HCT116 (cell line): Measurements from ENCODE around the gene CHRD. TPM values are rescaled to one million over a fixed set of nuclear protein-coding genes. Genes with fewer than 3 reads are reported as not detected.

Experiments used
- ATAC-seq: fragments of 200-7000 bp; cut with Tn5 transposase; 2 replicates; pipeline ENCODE4 v1.9.1; 2020; ENCODE audit warnings: mild to moderate bottlenecking, moderate library complexity
- BruUV-seq: library from RNA; stranded (reverse); fragments of 400-500 nt; replicated peaks from 2 replicates; lab custom pipeline; 2021; lab: Mats Ljungman, UMichigan
- CTCF ChIA-PET: fragments of 300-600 bp; sonication (Branson Sonifier 250); formaldehyde crosslinking; loops from one replicate; lab custom pipeline; 2021; ENCODE audit warnings: antibody characterized with exemption; lab: Charles Lee
- POLR2A ChIA-PET: fragments of 300-600, 350-600 bp; sonication (Branson Sonifier 250); formaldehyde crosslinking; loops from one replicate; lab custom pipeline; 2021; ENCODE audit warnings: antibody characterized with exemption; lab: Charles Lee
- RAD21 ChIA-PET, 2 experiments: fragments of 300-600 bp; sonication (Branson Sonifier 250); formaldehyde crosslinking; loops; one replicate each; lab custom pipeline; 2023; ENCODE audit warnings: low total read pairs in 2 of 2; ENCODE audit not compliant: uncharacterized antibody in 2 of 2, unreplicated experiment in 2 of 2, low non-redundant PET in 1 of 2; lab: Charles Lee
- DNase-seq: peaks from one replicate; pipeline ENCODE4 v3.0.0-alpha.2; 2010; ENCODE audit warnings: low read depth, low spot score
- H2AFZ ChIP-seq: fragments of 200-600 bp; shearing (Covaris generic), sonication (generic); 2 replicates; pipeline ENCODE4 v1.6.1; 2017; ENCODE audit warnings: low read depth, mixed run types, mixed read lengths, antibody characterized with exemption, low read length; ENCODE audit not compliant: poor library complexity, severe bottlenecking
- H3K27ac ChIP-seq: 2 replicates; pipeline ENCODE4 v1.5.1; 2012; ENCODE audit warnings: low read depth, low read length
- H3K27me3 ChIP-seq: fragments of 200-600 bp; sonication (generic); 2 replicates; pipeline ENCODE4 v1.6.1; 2016; ENCODE audit warnings: mixed run types, low read length, mixed read lengths; ENCODE audit not compliant: insufficient read depth
- H3K36me3 ChIP-seq, 2 experiments: fragments of 200-500 bp in 1 of 2; fragments of 200-600 bp in 1 of 2; sonication (Bioruptor generic) in 1 of 2; sonication (generic) in 1 of 2; 2 replicates each; pipeline versions ENCODE4 v1.5.1 to v1.6.1; 2014 to 2016; ENCODE audit warnings: low read length in 2 of 2, inconsistent platforms in 1 of 2, mixed read lengths in 1 of 2, mixed run types in 1 of 2; ENCODE audit not compliant: insufficient read depth in 2 of 2, control insufficient read depth in 1 of 2
- H3K4me1 ChIP-seq, 2 experiments: fragments of 200-600 bp in 1 of 2; sonication (generic) in 1 of 2; 2 replicates each; pipeline versions ENCODE4 v1.5.1 to v1.6.1; 2012 to 2017; ENCODE audit warnings: low read length in 2 of 2, inconsistent platforms in 1 of 2, mild to moderate bottlenecking in 1 of 2, mixed read lengths in 1 of 2, mixed run types in 1 of 2, moderate library complexity in 1 of 2; ENCODE audit not compliant: insufficient read depth in 2 of 2, control insufficient read depth in 1 of 2
- H3K4me2 ChIP-seq: fragments of 200-600 bp; sonication (generic); 2 replicates; pipeline ENCODE4 v1.6.1; 2017; ENCODE audit warnings: mixed run types, low read length, mixed read lengths
- H3K4me3 ChIP-seq, 2 experiments: fragments of 200-600 bp in 1 of 2; sonication (generic) in 1 of 2; replicated peaks in 1 of 2; 2 replicates each; pipeline ENCODE4 v1.5.1; 2011 to 2016; ENCODE audit warnings: low read length in 2 of 2, control low read depth in 1 of 2, low read depth in 1 of 2, mild to moderate bottlenecking in 1 of 2, mixed read lengths in 1 of 2, mixed run types in 1 of 2
- H3K79me2 ChIP-seq: fragments of 200-600 bp; sonication (generic); 2 replicates; pipeline ENCODE4 v1.6.1; 2017; ENCODE audit warnings: mild to moderate bottlenecking, mixed run types, low read length, moderate library complexity, mixed read lengths; ENCODE audit not compliant: insufficient read depth
- H3K9ac ChIP-seq: fragments of 200-600 bp; sonication (generic); 2 replicates; pipeline ENCODE4 v1.6.1; 2016; ENCODE audit warnings: low read length, mixed read lengths
- H3K9me2 ChIP-seq: fragments of 200-600 bp; sonication (generic), shearing (Covaris generic); 2 replicates; pipeline ENCODE4 v1.6.1; 2017; ENCODE audit warnings: mixed run types, mild to moderate bottlenecking, moderate library complexity; ENCODE audit not compliant: insufficient read depth
- H3K9me3 ChIP-seq, 2 experiments: fragments of 200-500 bp in 1 of 2; fragments of 200-600 bp in 1 of 2; sonication (Bioruptor generic) in 1 of 2; sonication (generic) in 1 of 2; 2 replicates each; pipeline ENCODE4 v1.6.1; 2014 to 2017; ENCODE audit warnings: low read length in 2 of 2, mixed read lengths in 2 of 2, inconsistent platforms in 1 of 2, low read depth in 1 of 2, mild to moderate bottlenecking in 1 of 2, mixed run types in 1 of 2, moderate library complexity in 1 of 2; ENCODE audit not compliant: control insufficient read depth in 1 of 2, insufficient read depth in 1 of 2
- H4K20me1 ChIP-seq: fragments of 200-600 bp; sonication (generic), shearing (Covaris generic); 2 replicates; pipeline ENCODE4 v1.6.1; 2017; ENCODE audit warnings: mixed run types, mild to moderate bottlenecking, moderate library complexity; ENCODE audit not compliant: insufficient read depth
- CBX3 ChIP-seq: IDR thresholded peaks from 2 replicates; pipeline ENCODE4 v1.6.1; 2012; ENCODE audit warnings: low read depth
- EGR1 ChIP-seq: IDR thresholded peaks from 2 replicates; pipeline ENCODE4 v1.6.1; 2012; ENCODE audit warnings: low read depth
- ELF1 ChIP-seq: IDR thresholded peaks from 2 replicates; pipeline ENCODE4 v1.6.1; 2012; ENCODE audit warnings: low read depth, borderline replicate concordance
- EZH2phosphoT487 ChIP-seq: fragments of 200-600 bp; IDR thresholded peaks from 2 replicates; pipeline ENCODE4 v1.6.1; 2018; ENCODE audit warnings: antibody characterized with exemption, borderline replicate concordance
- JUND ChIP-seq: IDR thresholded peaks from 2 replicates; pipeline ENCODE4 v1.6.1; 2012
- MAX ChIP-seq: IDR thresholded peaks from 2 replicates; pipeline ENCODE4 v1.6.1; 2012
- POLR2A ChIP-seq: IDR thresholded peaks from 2 replicates; pipeline ENCODE4 v1.7.0; 2011; ENCODE audit warnings: borderline replicate concordance; ENCODE audit not compliant: insufficient read depth, insufficient read length; ENCODE audit errors: extremely low read depth
- POLR2AphosphoS5 ChIP-seq: IDR thresholded peaks from 2 replicates; pipeline ENCODE4 v1.6.1; 2011; ENCODE audit warnings: mild to moderate bottlenecking, low read depth, low read length, moderate library complexity
- SIN3A ChIP-seq: IDR thresholded peaks from 2 replicates; pipeline ENCODE4 v1.6.1; 2012; ENCODE audit warnings: low read depth
- SRF ChIP-seq: IDR thresholded peaks from 2 replicates; pipeline ENCODE4 v1.6.1; 2012; ENCODE audit warnings: low read depth
- intact Hi-C: fragments of 100-400 bp; cut with micrococcal nuclease; formaldehyde crosslinking; loops from 2 replicates; pipeline ENCODE4 v1.10.0; 2022
- total RNA-seq: library from RNA; stranded (reverse); gene quantifications from one replicate; pipeline ENCODE4 v1.2.1, GENCODE V29; 2021; ENCODE audit not compliant: unreplicated experiment
- TF ChIP-seq, protein P1 (sequence below): IDR thresholded peaks from 2 replicates; pipeline ENCODE4 v1.6.1; 2012; ENCODE audit warnings: low read depth

CHRD gene
- total RNA-seq, 1 experiment from 2014 or later = 8.0 TPM

- H3K4me3 ChIP-seq = no peak overlapping the region
- TF ChIP-seq MAX (no peak), EGR1 (no peak), CBX3 (no peak), SRF (no peak), EZH2phosphoT487 (no peak), POLR2A (no peak), JUND (no peak), POLR2AphosphoS5 (no peak), SIN3A (no peak), ELF1 (no peak)
- TF ChIP-seq, protein P1, sequence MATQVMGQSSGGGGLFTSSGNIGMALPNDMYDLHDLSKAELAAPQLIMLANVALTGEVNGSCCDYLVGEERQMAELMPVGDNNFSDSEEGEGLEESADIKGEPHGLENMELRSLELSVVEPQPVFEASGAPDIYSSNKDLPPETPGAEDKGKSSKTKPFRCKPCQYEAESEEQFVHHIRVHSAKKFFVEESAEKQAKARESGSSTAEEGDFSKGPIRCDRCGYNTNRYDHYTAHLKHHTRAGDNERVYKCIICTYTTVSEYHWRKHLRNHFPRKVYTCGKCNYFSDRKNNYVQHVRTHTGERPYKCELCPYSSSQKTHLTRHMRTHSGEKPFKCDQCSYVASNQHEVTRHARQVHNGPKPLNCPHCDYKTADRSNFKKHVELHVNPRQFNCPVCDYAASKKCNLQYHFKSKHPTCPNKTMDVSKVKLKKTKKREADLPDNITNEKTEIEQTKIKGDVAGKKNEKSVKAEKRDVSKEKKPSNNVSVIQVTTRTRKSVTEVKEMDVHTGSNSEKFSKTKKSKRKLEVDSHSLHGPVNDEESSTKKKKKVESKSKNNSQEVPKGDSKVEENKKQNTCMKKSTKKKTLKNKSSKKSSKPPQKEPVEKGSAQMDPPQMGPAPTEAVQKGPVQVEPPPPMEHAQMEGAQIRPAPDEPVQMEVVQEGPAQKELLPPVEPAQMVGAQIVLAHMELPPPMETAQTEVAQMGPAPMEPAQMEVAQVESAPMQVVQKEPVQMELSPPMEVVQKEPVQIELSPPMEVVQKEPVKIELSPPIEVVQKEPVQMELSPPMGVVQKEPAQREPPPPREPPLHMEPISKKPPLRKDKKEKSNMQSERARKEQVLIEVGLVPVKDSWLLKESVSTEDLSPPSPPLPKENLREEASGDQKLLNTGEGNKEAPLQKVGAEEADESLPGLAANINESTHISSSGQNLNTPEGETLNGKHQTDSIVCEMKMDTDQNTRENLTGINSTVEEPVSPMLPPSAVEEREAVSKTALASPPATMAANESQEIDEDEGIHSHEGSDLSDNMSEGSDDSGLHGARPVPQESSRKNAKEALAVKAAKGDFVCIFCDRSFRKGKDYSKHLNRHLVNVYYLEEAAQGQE = no peak
- no peak for DNase-seq
- H4K20me1 ChIP-seq = no peaks in the 10 kb centered on the region
- RAD21 ChIA-PET = no interaction called here
- intact Hi-C loops = no loop called here
- H3K9me2 ChIP-seq = no peaks in the 10 kb centered on the region
- no peaks in the 10 kb centered on the region for H3K79me2 ChIP-seq
- H3K4me2 ChIP-seq = no peak overlapping the region
- no peak overlapping the region for H3K9ac ChIP-seq
- no peaks in the 10 kb centered on the region for H3K9me3 ChIP-seq
- no peak for ATAC-seq
- H2AFZ ChIP-seq = no peak overlapping the region
- CTCF ChIA-PET = interaction anchor here (0.6 to 1.4 kb wide), 2 partner anchors 15 to 154 kb away, joined by 3 to 5 read pairs; no protein-coding TSS in a partner anchor
- H3K27me3 ChIP-seq = no peaks in the 10 kb centered on the region
- H3K4me1 ChIP-seq = no peaks in the 10 kb centered on the region
- H3K27ac ChIP-seq = no peak overlapping the region
- BruUV-seq = no TSS peak
- POLR2A ChIA-PET = no interaction called here
- H3K36me3 ChIP-seq = no peaks in the 10 kb centered on the region
Observed at GRCh38 chr3:184386047-184386806, 6.4 kb downstream of the CHRD start.
